GM12878 (cell line): ENCODE results near the gene CYP2A6. TPM values are rescaled to one million over a fixed set of nuclear protein-coding genes. Genes with fewer than 3 reads are reported as not detected.

ENCODE experiments used
- ATAC-seq: fragments of 200-7000 bp; cut with Tn5 transposase; 3 replicates; pipeline ENCODE4 v1.9.1; 2020; ENCODE audit warnings: mild to moderate bottlenecking, moderate library complexity
- BruUV-seq: library from RNA; stranded (reverse); fragments of 400-500 nt; replicated peaks from 2 replicates; lab custom pipeline; 2021; lab: Mats Ljungman, UMichigan
- CTCF ChIA-PET: fragments of 300-600 bp; sonication (Branson Sonifier 250); formaldehyde crosslinking; extraction: SDS; loops from one replicate; lab custom pipeline; 2021; ENCODE audit warnings: inconsistent platforms; lab: Yijun Ruan, JAX
- POLR2A ChIA-PET: fragments of 350-600 bp; formaldehyde crosslinking; extraction: SDS; loops from one replicate; lab custom pipeline; 2021; ENCODE audit warnings: inconsistent platforms; lab: Charles Lee
- RAD21 ChIA-PET: fragments of 300-600 bp; sonication (Branson Sonifier 250); formaldehyde crosslinking; loops from one replicate; lab custom pipeline; 2023; ENCODE audit warnings: antibody characterized with exemption; ENCODE audit not compliant: unreplicated experiment; lab: Charles Lee
- SMC1A ChIA-PET: fragments of 300-600 bp; sonication (Branson Sonifier 250); formaldehyde crosslinking; loops from one replicate; lab custom pipeline; 2023; ENCODE audit not compliant: unreplicated experiment, uncharacterized antibody; lab: Charles Lee
- DNase-seq: peaks from one replicate; pipeline ENCODE4 v3.0.0-alpha.2; 2011; ENCODE audit warnings: low read depth, low spot score
- FAIRE-seq: peaks from 3 replicates; lab custom pipeline; 2011; peaks lifted over from hg19 to GRCh38; lab: Jason Lieb, UNC
- H2AFZ ChIP-seq: 2 replicates; pipeline ENCODE4 v1.6.0; 2011; ENCODE audit warnings: low read depth, low read length, control low read depth; ENCODE audit not compliant: control insufficient read depth
- H3K27ac ChIP-seq: 2 replicates; pipeline ENCODE4 v1.5.1; 2011; ENCODE audit warnings: control low read depth; ENCODE audit not compliant: control insufficient read depth, insufficient read depth
- H3K27me3 ChIP-seq, 2 experiments: replicated peaks in 1 of 2; 2 replicates each; pipeline versions ENCODE4 v1.6.0 to v1.6.1; 2011; ENCODE audit warnings: low read length in 1 of 2; ENCODE audit not compliant: control insufficient read depth in 2 of 2, insufficient read depth in 2 of 2
- H3K36me3 ChIP-seq, 2 experiments: 2 replicates each; pipeline ENCODE4 v1.5.1; 2011; ENCODE audit warnings: low read length in 1 of 2; ENCODE audit not compliant: control insufficient read depth in 2 of 2, insufficient read depth in 2 of 2
- H3K4me1 ChIP-seq: 2 replicates; pipeline ENCODE4 v1.6.1; 2011; ENCODE audit warnings: mild to moderate bottlenecking, low read length, moderate library complexity, mixed read lengths; ENCODE audit not compliant: control insufficient read depth, insufficient read depth
- H3K4me2 ChIP-seq: 2 replicates; pipeline ENCODE4 v1.6.0; 2011; ENCODE audit warnings: control low read depth; ENCODE audit not compliant: control insufficient read depth, insufficient read depth
- H3K4me3 ChIP-seq: fragments of 200-600 bp; sonication (generic); 2 replicates; pipeline ENCODE4 v1.5.1; 2016
- H3K79me2 ChIP-seq: 2 replicates; pipeline ENCODE4 v1.6.0; 2011; ENCODE audit warnings: low read length; ENCODE audit not compliant: control insufficient read depth, insufficient read depth
- H3K9ac ChIP-seq: 2 replicates; pipeline ENCODE4 v1.8.0; 2011; ENCODE audit warnings: low read length, control low read depth, mixed read lengths; ENCODE audit not compliant: control insufficient read depth, insufficient read depth
- H3K9me3 ChIP-seq: replicated peaks from 3 replicates; pipeline ENCODE4 v1.5.1; 2011; ENCODE audit warnings: mild to moderate bottlenecking, low read length; ENCODE audit not compliant: control insufficient read depth, insufficient read depth
- H4K20me1 ChIP-seq: 2 replicates; pipeline ENCODE4 v1.6.0; 2011; ENCODE audit not compliant: control insufficient read depth, insufficient read depth
- ASH2L ChIP-seq: fragments of 300-600, 200-600 bp; sonication (generic); IDR thresholded peaks from 2 replicates; pipeline ENCODE4 v1.6.1; 2017; ENCODE audit warnings: low read depth, mild to moderate bottlenecking, borderline replicate concordance
- CHD2 ChIP-seq: IDR thresholded peaks from 2 replicates; pipeline ENCODE4 v1.6.1; 2011; ENCODE audit warnings: low read depth, low read length, improper control_type of control experiment, borderline replicate concordance
- IKZF2 ChIP-seq, 2 experiments: fragments of 450-650 bp; IDR thresholded peaks; 2 replicates each; pipeline ENCODE4 v1.6.1; 2017; ENCODE audit warnings: mild to moderate bottlenecking in 2 of 2, moderate library complexity in 2 of 2
- IRF5 ChIP-seq: fragments of 450-650 bp; IDR thresholded peaks from 2 replicates; pipeline ENCODE4 v1.6.1; 2017; ENCODE audit warnings: borderline replicate concordance
- POLR2A ChIP-seq: IDR thresholded peaks from 2 replicates; pipeline ENCODE4 v1.6.1; 2011; ENCODE audit warnings: low read depth, mild to moderate bottlenecking, low read length
- POLR2AphosphoS2 ChIP-seq: IDR thresholded peaks from 2 replicates; pipeline ENCODE4 v1.6.1; 2011; ENCODE audit warnings: low read depth, mild to moderate bottlenecking, low read length, improper control_type of control experiment, moderate library complexity
- SMAD5 ChIP-seq: IDR thresholded peaks from 2 replicates; pipeline ENCODE4 v1.6.1; 2016; ENCODE audit warnings: antibody characterized with exemption, low read depth
- SPI1 ChIP-seq: IDR thresholded peaks from 2 replicates; pipeline ENCODE4 v1.6.1; 2011; ENCODE audit warnings: low read depth, mild to moderate bottlenecking, low read length, moderate library complexity, borderline replicate concordance; ENCODE audit not compliant: insufficient read depth
- WGBS: methylation state at CpG from one replicate; pipeline ENCODE4 v1.1.6; 2016; ENCODE audit warnings: low lambda C conversion rate; ENCODE audit not compliant: insufficient replicate concordance, insufficient coverage; ENCODE audit errors: missing lambda C conversion rate; 5-methylcytosine and 5-hydroxymethylcytosine counted together
- in situ Hi-C: fragments of 300-500 bp; cut with MboI; formaldehyde crosslinking; loops from 9 replicates; pipeline ENCODE4 v1.14.3; 2018; ENCODE audit warnings: mixed read lengths
- intact Hi-C: fragments of 100-400 bp; cut with micrococcal nuclease; formaldehyde crosslinking; loops from one replicate; pipeline ENCODE4 v1.14.2; 2022; ENCODE audit not compliant: unreplicated experiment
- polyA plus RNA-seq, 11 experiments: library from polyadenylated mRNA; depleted of rRNA in 4 of 11; unstranded in 6 of 11; stranded (reverse) in 5 of 11; fragments of >200 nt; fragmentation: Nextera tagmentation in 4 of 11; fragmentation: Illumina TruSeq in 1 of 11; extraction: Ambion mirVana in 4 of 11; extraction: Trizol in 1 of 11; gene quantifications; 1 replicate in 1 of 11; 2 replicates in 10 of 11; pipeline versions ENCODE4 v1.2.1 to v1.2.3, GENCODE V29; 2011 to 2016; ENCODE audit warnings: inconsistent platforms in 2 of 11, missing spikeins in 2 of 11, low read depth in 1 of 11
- total RNA-seq, 4 experiments: library from RNA; depleted of rRNA in 3 of 4; stranded (reverse); fragments of >200 nt in 3 of 4; fragmentation: Illumina TruSeq in 1 of 4; extraction: Trizol in 1 of 4; gene quantifications; 2 replicates each; pipeline versions ENCODE4 v1.2.1 to v1.2.3, GENCODE V29; 2013 to 2021

Gene CYP2A6
- total and polyA plus RNA-seq, 10 of the 15 experiments (the other 5 are each of a cell fraction or from before 2014, with no cell fraction given) = 0.97 TPM; not detected in 9

GRCh38 chr19:40803857-40804782 lies 46.1 kb downstream of the CYP2A6 start (continued):
- TF ChIP-seq POLR2AphosphoS2 (no peak), CHD2 (peak; percentile 68), IKZF2 (IDR thresholded peaks at IDR 0.05) (0 out of 4 replicates have a peak, but pooled peaks of 1 of the 2 experiments have one; percentile 18), ASH2L (no peak), POLR2A (peak; percentile 67), SMAD5 (peak; percentile 13; the same call in 1 of the 2 replicates)

DNA sequence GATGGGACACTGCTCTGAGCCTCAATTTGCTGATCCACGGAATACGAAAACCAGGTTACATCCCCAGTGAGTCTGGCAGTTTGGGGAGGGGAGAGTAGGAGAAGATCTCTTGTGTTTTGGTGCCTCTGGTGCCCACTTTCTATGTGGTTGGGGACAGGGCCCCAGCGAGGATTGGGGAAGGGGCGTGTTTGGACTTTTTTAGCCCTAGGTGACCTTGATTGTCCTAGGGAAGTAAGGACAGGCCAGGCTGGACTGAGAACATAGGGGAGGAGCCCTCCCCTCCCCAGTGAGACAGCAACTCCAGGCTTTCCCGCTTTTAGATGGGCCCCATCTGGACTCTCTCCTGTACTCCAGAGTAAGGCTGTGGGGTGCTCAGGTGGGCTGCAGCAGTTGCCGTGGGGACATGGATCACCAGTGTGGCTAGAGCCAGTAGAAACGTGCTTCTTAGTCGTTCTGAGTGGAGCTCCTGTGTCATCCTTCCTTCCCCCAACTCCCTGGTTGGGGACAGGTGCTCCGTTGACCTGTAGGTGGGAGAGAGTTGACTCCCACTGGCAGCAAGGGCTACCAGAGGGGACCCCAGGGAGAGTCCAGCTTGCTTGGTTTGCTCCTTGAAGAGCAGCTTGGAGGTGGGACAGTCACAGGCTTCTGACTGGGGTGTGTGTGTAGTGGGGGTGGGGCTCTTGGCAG lies 46.9 kb downstream of the CYP2A6 start:
- WGBS = 37% methylated on average over 9 of the region's 9 CpGs
- DNase-seq (no peak), FAIRE-seq (peak; percentile 54), ATAC-seq (no peak)
- RAD21 ChIA-PET = interaction anchor here (0.6 to 3.2 kb wide), 7 partner anchors 25 to 520 kb away, joined by 3 to 18 read pairs (median 6); partner anchors contain the start of genes ACTMAP, NUMBL, RAB4B and SNRPA
- CTCF ChIA-PET = interaction anchor here (1.1 to 1.9 kb wide), 6 partner anchors 26 to 140 kb away, joined by 3 to 7 read pairs (median 5); no protein-coding TSS in a partner anchor
- intact Hi-C loops (no loop called here), in situ Hi-C loops (no loop called here)
- peak overlapping the region; percentile 91 for H3K4me2 ChIP-seq
- H3K27me3 ChIP-seq = no peaks in the 10 kb centered on the region
- peak overlapping the region; percentile 84 for H3K27ac ChIP-seq
- peaks cover 15 to 23% of the 10 kb centered on the region in 2 experiments; a peak in 3 of 4 replicates for H3K36me3 ChIP-seq
- TF ChIP-seq SPI1 (no peak), POLR2AphosphoS2 (no peak), SMAD5 (peak; percentile 53; the same call in 1 of the 2 replicates), IRF5 (no peak)
- peak overlapping the region; percentile 67; the same call in 1 of the 2 replicates for H3K9ac ChIP-seq
- H3K4me3 ChIP-seq = peak overlapping the region; percentile 62
- no peak overlapping the region for H2AFZ ChIP-seq
- H3K9me3 ChIP-seq = no peaks in the 10 kb centered on the region
- H4K20me1 ChIP-seq = peaks cover 19% of the 10 kb centered on the region
- peaks cover 52% of the 10 kb centered on the region for H3K4me1 ChIP-seq
- POLR2A ChIA-PET = interaction anchor here (0.7 to 2.7 kb wide), 3 partner anchors 25 to 56 kb away, joined by 3 to 23 read pairs (median 18); partner anchors contain the start of gene RAB4B
- SMC1A ChIA-PET = interaction anchor here (1.0 to 3.6 kb wide), 4 partner anchors 25 to 86 kb away, joined by 3 to 18 read pairs (median 4); partner anchors contain the start of genes ITPKC and RAB4B
- peaks cover 64% of the 10 kb centered on the region for H3K79me2 ChIP-seq
- no TSS peak for BruUV-seq
